H1 (cell line): ENCODE data around the gene LRFN3. TPM values are rescaled to one million over a fixed set of nuclear protein-coding genes. Genes with fewer than 3 reads are reported as not detected.

Experiments used
- CTCF ChIA-PET: fragments of 300-600 bp; sonication (Branson Sonifier 250); formaldehyde crosslinking; loops from one replicate; lab custom pipeline; 2021; ENCODE audit not compliant: partially characterized antibody; lab: Charles Lee
- POLR2A ChIA-PET: fragments of 300-600 bp; sonication (Branson Sonifier 250); formaldehyde crosslinking; loops from one replicate; lab custom pipeline; 2021; ENCODE audit warnings: inconsistent platforms; ENCODE audit not compliant: partially characterized antibody; lab: Charles Lee
- DNase-seq, 2 experiments: peaks; one replicate each; pipeline versions ENCODE4 v3.0.0 to v3.0.0-alpha.2; 2010 to 2022; ENCODE audit warnings: low spot score in 2 of 2, low read depth in 1 of 2, mixed read lengths in 1 of 2
- FAIRE-seq: peaks from 2 replicates; lab custom pipeline; 2011; peaks lifted over from hg19 to GRCh38; lab: Jason Lieb, UNC
- H2AFZ ChIP-seq: 2 replicates; pipeline ENCODE4 v1.8.1; 2012; ENCODE audit warnings: low read length, inconsistent platforms
- H2AK5ac ChIP-seq: 2 replicates; pipeline ENCODE4 v1.6.1; 2013; ENCODE audit warnings: low read depth, low read length
- H2BK120ac ChIP-seq: replicated peaks from 2 replicates; pipeline ENCODE3; 2013; ENCODE audit warnings: low read depth, low read length, inconsistent platforms
- H2BK12ac ChIP-seq: 2 replicates; pipeline ENCODE4 v1.6.1; 2013; ENCODE audit warnings: low read depth, low read length
- H2BK15ac ChIP-seq: 2 replicates; pipeline ENCODE4 v1.6.1; 2013; ENCODE audit warnings: low read length
- H2BK20ac ChIP-seq: 2 replicates; pipeline ENCODE4 v1.6.1; 2013; ENCODE audit warnings: low read length
- H2BK5ac ChIP-seq: 2 replicates; pipeline ENCODE4 v1.6.1; 2013; ENCODE audit warnings: low read depth, low read length
- H3K14ac ChIP-seq: 2 replicates; pipeline ENCODE4 v1.6.1; 2013; ENCODE audit warnings: inconsistent platforms; ENCODE audit not compliant: insufficient read length
- H3K18ac ChIP-seq: 2 replicates; pipeline ENCODE4 v1.6.1; 2013; ENCODE audit warnings: low read length; ENCODE audit errors: extremely low read depth
- H3K23ac ChIP-seq: 2 replicates; pipeline ENCODE4 v1.6.1; 2013; ENCODE audit warnings: inconsistent platforms; ENCODE audit not compliant: insufficient read length
- H3K23me2 ChIP-seq: 2 replicates; pipeline ENCODE4 v1.6.1; 2013; ENCODE audit warnings: low read depth, low read length
- H3K27ac ChIP-seq: 2 replicates; pipeline ENCODE4 v1.6.1; 2011; ENCODE audit warnings: low read depth, low read length, inconsistent platforms
- H3K27me3 ChIP-seq, 4 experiments: replicated peaks in 1 of 4; 1 replicate in 1 of 4; 2 replicates in 3 of 4; pipeline versions ENCODE4 v1.6.1 to v1.8.1; 2011 to 2013; ENCODE audit warnings: low read length in 3 of 4, mild to moderate bottlenecking in 3 of 4, inconsistent platforms in 2 of 4, mixed read lengths in 2 of 4, moderate library complexity in 1 of 4; ENCODE audit not compliant: control insufficient read depth in 3 of 4, insufficient read depth in 3 of 4; ENCODE audit errors: extremely low read depth in 1 of 4
- H3K36me3 ChIP-seq, 4 experiments: 2 replicates each; pipeline versions ENCODE4 v1.6.1 to v1.8.1; 2011 to 2013; ENCODE audit warnings: mild to moderate bottlenecking in 4 of 4, low read length in 3 of 4, moderate library complexity in 2 of 4, control low read depth in 1 of 4, inconsistent platforms in 1 of 4; ENCODE audit not compliant: insufficient read depth in 4 of 4, control insufficient read depth in 2 of 4
- H3K4ac ChIP-seq: replicated peaks from 2 replicates; pipeline ENCODE3; 2013; ENCODE audit warnings: low read length, low read depth, mixed read lengths, inconsistent platforms; ENCODE audit not compliant: insufficient read length
- H3K4me1 ChIP-seq, 4 experiments: replicated peaks in 1 of 4; 1 replicate in 1 of 4; 2 replicates in 3 of 4; pipeline versions ENCODE4 v1.6.1 to v1.8.1; 2011 to 2013; ENCODE audit warnings: low read length in 3 of 4, inconsistent platforms in 2 of 4, mixed read lengths in 1 of 4; ENCODE audit not compliant: insufficient read depth in 4 of 4, control insufficient read depth in 3 of 4
- H3K4me2 ChIP-seq, 2 experiments: 2 replicates each; pipeline versions ENCODE4 v1.6.1 to v1.8.1; 2011 to 2013; ENCODE audit warnings: low read depth in 2 of 2, low read length in 2 of 2, control low read depth in 1 of 2, inconsistent platforms in 1 of 2, mild to moderate bottlenecking in 1 of 2; ENCODE audit not compliant: insufficient read depth in 1 of 2
- H3K4me3 ChIP-seq, 4 experiments: fragments of 200-600, 300-600 bp in 1 of 4; sonication (generic), shearing (Covaris generic), sonication (Bioruptor Twin) in 1 of 4; 2 replicates each; pipeline versions ENCODE4 v1.5.1 to v1.8.1; 2011 to 2016; ENCODE audit warnings: low read length in 4 of 4, low read depth in 3 of 4, control low read depth in 2 of 4, inconsistent platforms in 2 of 4, mild to moderate bottlenecking in 2 of 4, mixed read lengths in 1 of 4, moderate library complexity in 1 of 4; ENCODE audit not compliant: insufficient read depth in 2 of 4; ENCODE audit errors: extremely low read depth in 1 of 4
- H3K56ac ChIP-seq: replicated peaks from 2 replicates; pipeline ENCODE3; 2013; ENCODE audit warnings: low read depth, mild to moderate bottlenecking, mixed read lengths, low read length, inconsistent platforms; ENCODE audit not compliant: insufficient read length
- H3K79me1 ChIP-seq: 2 replicates; pipeline ENCODE4 v1.6.1; 2013; ENCODE audit warnings: low read depth, low read length, control low read depth
- H3K79me2 ChIP-seq, 2 experiments: 2 replicates each; pipeline versions ENCODE4 v1.6.1 to v1.8.1; 2012 to 2013; ENCODE audit warnings: low read length in 2 of 2, mild to moderate bottlenecking in 2 of 2, inconsistent platforms in 1 of 2; ENCODE audit not compliant: insufficient read depth in 2 of 2, control insufficient read depth in 1 of 2
- H3K9ac ChIP-seq, 4 experiments: replicated peaks in 1 of 4; 1 replicate in 1 of 4; 2 replicates in 3 of 4; pipeline versions ENCODE4 v1.6.1 to v1.8.1; 2011 to 2013; ENCODE audit warnings: low read depth in 3 of 4, low read length in 3 of 4, control low read depth in 2 of 4, mild to moderate bottlenecking in 2 of 4, moderate library complexity in 2 of 4, inconsistent platforms in 1 of 4; ENCODE audit errors: extremely low read depth in 1 of 4
- H3K9me3 ChIP-seq, 2 experiments: 2 replicates each; pipeline versions ENCODE4 v1.6.1 to v1.8.1; 2012 to 2013; ENCODE audit warnings: mild to moderate bottlenecking in 2 of 2, moderate library complexity in 2 of 2, control low read depth in 1 of 2, inconsistent platforms in 1 of 2, low read depth in 1 of 2, low read length in 1 of 2, mixed read lengths in 1 of 2; ENCODE audit not compliant: insufficient read depth in 2 of 2
- H4K20me1 ChIP-seq, 2 experiments: replicated peaks in 1 of 2; 2 replicates each; pipeline versions ENCODE3 to v1.8.1; 2011 to 2013; ENCODE audit warnings: inconsistent platforms in 2 of 2, low read length in 2 of 2, mild to moderate bottlenecking in 1 of 2; ENCODE audit not compliant: insufficient read depth in 2 of 2, control insufficient read depth in 1 of 2
- H4K5ac ChIP-seq: 2 replicates; pipeline ENCODE4 v1.6.1; 2013; ENCODE audit warnings: low read length, low read depth, mixed read lengths, inconsistent platforms; ENCODE audit not compliant: insufficient read length
- H4K8ac ChIP-seq: 2 replicates; pipeline ENCODE4 v1.8.0; 2013; ENCODE audit warnings: mild to moderate bottlenecking, moderate library complexity, low read length, inconsistent platforms; ENCODE audit not compliant: insufficient read depth; ENCODE audit errors: extremely low read depth
- H4K91ac ChIP-seq: replicated peaks from 2 replicates; pipeline ENCODE3; 2013; ENCODE audit warnings: low read length, mixed read lengths, inconsistent platforms; ENCODE audit not compliant: insufficient read length
- CBX5 ChIP-seq: fragments of 300-800, 300-1000 bp; sonication (generic); IDR thresholded peaks from 2 replicates; pipeline ENCODE4 v1.7.1; 2016; ENCODE audit warnings: antibody characterized with exemption, low read length, low read depth
- POLR2A ChIP-seq, 2 experiments: IDR thresholded peaks; 1 replicate in 1 of 2; 2 replicates in 1 of 2; pipeline ENCODE4 v1.6.1; 2011; ENCODE audit warnings: low read depth in 2 of 2, low read length in 2 of 2, mild to moderate bottlenecking in 2 of 2; ENCODE audit errors: control extremely low read depth in 1 of 2
- SIN3A ChIP-seq, 2 experiments: IDR thresholded peaks in 1 of 2; conservative IDR thresholded peaks in 1 of 2; 2 replicates each; pipeline ENCODE4 v1.6.1; 2011 to 2012; ENCODE audit warnings: low read length in 2 of 2, improper control_type of control experiment in 1 of 2, low read depth in 1 of 2, mild to moderate bottlenecking in 1 of 2
- WGBS, 2 experiments: shearing (Covaris generic) in 1 of 2; methylation state at CpG; one replicate each; pipeline versions ENCODE4 v1.1.6 to v1.1.7; 2013 to 2015; ENCODE audit warnings: low lambda C conversion rate in 2 of 2, mixed read lengths in 2 of 2, inconsistent platforms in 1 of 2, low coverage in 1 of 2, missing lambda C conversion rate in 1 of 2; ENCODE audit not compliant: insufficient replicate concordance in 2 of 2, insufficient coverage in 1 of 2, insufficient read length in 1 of 2; ENCODE audit errors: extremely low coverage in 1 of 2, missing lambda C conversion rate in 1 of 2; 5-methylcytosine and 5-hydroxymethylcytosine counted together
- polyA plus RNA-seq, 7 experiments: library from polyadenylated mRNA; depleted of rRNA in 3 of 7; stranded (reverse) in 5 of 7; unstranded in 2 of 7; fragments of >200 nt in 5 of 7; fragments of 200-250 nt in 2 of 7; gene quantifications; 1 replicate in 5 of 7; 2 replicates in 1 of 7; 4 replicates in 1 of 7; pipeline versions ENCODE4 v1.2.1 to v1.2.3, GENCODE V29; 2011 to 2013; ENCODE audit warnings: missing spikeins in 2 of 7, mixed read lengths in 2 of 7
- total RNA-seq: library from RNA; stranded (reverse); fragmentation: NEBNext Ultra II Directional; extraction: Animal tissue kit (Norgen Biotek cat#: 25700); gene quantifications from 2 replicates; pipeline ENCODE4 v1.2.1, GENCODE V29; 2021
- TF ChIP-seq, protein P1 (sequence below): IDR thresholded peaks from 2 replicates; pipeline ENCODE4 v1.6.1; 2012; ENCODE audit warnings: inconsistent platforms

LRFN3 gene
- total and polyA plus RNA-seq, 2 of the 8 experiments (the other 6 are each of a cell fraction or from before 2014, with no cell fraction given): 4.6 to 16.8 TPM

DNA sequence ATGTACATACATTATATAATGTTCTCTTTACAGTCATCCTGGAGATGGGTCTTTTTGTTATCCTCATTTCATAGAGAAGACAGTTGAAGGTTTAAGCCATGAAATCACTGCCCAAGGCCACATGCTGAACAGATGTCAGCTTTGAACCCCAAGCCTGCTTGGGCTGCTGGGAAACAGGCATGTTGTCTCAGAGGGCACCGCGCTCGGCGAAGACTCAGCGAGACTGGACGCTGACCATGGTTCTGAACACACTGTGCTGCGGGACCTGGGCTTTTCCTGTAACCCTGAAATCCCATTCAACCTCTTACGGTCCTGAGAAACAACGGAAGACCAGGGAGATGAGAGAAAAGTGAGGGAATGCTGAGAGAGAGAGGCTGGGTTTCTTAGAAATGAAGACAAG, 27.3 kb downstream of the LRFN3 start:
- Histone ChIP-seq H4K91ac (no peak overlapping the region), H2BK12ac (no peak overlapping the region), H3K27me3 (peaks cover 13 to 27% (median 23%) of the 10 kb centered on the region in 4 experiments), H2BK15ac (no peak overlapping the region), H3K56ac (no peak overlapping the region), H3K23me2 (peaks cover 3% of the 10 kb centered on the region; the same call in 1 of the 2 replicates), H3K79me1 (no peaks in the 10 kb centered on the region), H3K4ac (no peak overlapping the region), H4K20me1 (peaks cover 0 to 9% of the 10 kb centered on the region in 2 experiments), H3K4me3 (no peak overlapping the region), H3K4me1 (peaks cover 0 to 7% (median 3%) of the 10 kb centered on the region in 4 experiments; a peak in 4 of 7 replicates), H4K5ac (no peak overlapping the region), H3K79me2 (no peaks in the 10 kb centered on the region), H4K8ac (no peak overlapping the region), H3K9me3 (no peaks in the 10 kb centered on the region), H3K9ac (no peak overlapping the region), H2AK5ac (no peak overlapping the region), H3K4me2 (no peak overlapping the region), H2BK5ac (no peak overlapping the region), H2BK120ac (no peak overlapping the region), H3K23ac (no peak overlapping the region), H3K27ac (no peak overlapping the region), H2BK20ac (no peak overlapping the region), H3K14ac (no peak overlapping the region), H3K36me3 (no peaks in the 10 kb centered on the region), H2AFZ (no peak overlapping the region), H3K18ac (no peak overlapping the region)
- DNase-seq (peak in 1 of 2 experiments; percentile 88), FAIRE-seq (peak; percentile 85)
- POLR2A ChIA-PET: interaction anchor here (0.7 to 1.0 kb wide), 3 partner anchors 13 to 28 kb away, joined by 3 to 4 read pairs (median 3); no protein-coding TSS in a partner anchor
- TF ChIP-seq POLR2A (IDR thresholded peaks at IDR 0.05; ENCODE audit: control extremely low read depth in 1 of 2, low read depth in 2 of 2, low read length in 2 of 2) (no peak), SIN3A (conservative IDR thresholded peaks at IDR 0.05 in 1 of 2, IDR thresholded peaks at IDR 0.05 in 1 of 2; ENCODE audit: low read depth in 1 of 2, low read length in 2 of 2) (peak; percentile 87 to 92; a peak in 3 of 4 replicates), CBX5 (no peak)
- TF ChIP-seq, protein P1, sequence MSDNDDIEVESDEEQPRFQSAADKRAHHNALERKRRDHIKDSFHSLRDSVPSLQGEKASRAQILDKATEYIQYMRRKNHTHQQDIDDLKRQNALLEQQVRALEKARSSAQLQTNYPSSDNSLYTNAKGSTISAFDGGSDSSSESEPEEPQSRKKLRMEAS: peak; percentile 71
- WGBS, 2 experiments: 18% methylated on average over 9 of the region's 9 CpGs; no CpG with 5 or more reads in 1 of the 2 experiments
- CTCF ChIA-PET: interaction anchor here (0.7 to 6.6 kb wide), 3 partner anchors 10 to 21 kb away, joined by 3 to 47 read pairs (median 3); no protein-coding TSS in a partner anchor
